Measurements from ENCODE around the gene SEC14L3. TPM values are rescaled to one million over a fixed set of nuclear protein-coding genes. Genes with fewer than 3 reads are reported as not detected.
A peak's percentile ranks its signal among the peaks of the same experiment; 100 is the strongest.

Gene SEC14L3
- total RNA-seq (not detected), total RNA-seq (0 reads per million in 2 donors)

GRCh38 chr22:30471616-30472318, at the start of gene SEC14L3:
Gene SEC14L3 (minus strand): TSS chr22:30472017. CDS start chr22:30471958, 59 bp downstream.
- H3K27me3 Mint-ChIP-seq, result peaks cover 10% of the 10 kb centered on the region
- no peaks in the 10 kb centered on the region for H3K9me3 ChIP-seq (ENCODE audit: control insufficient read depth, low read length, poor library complexity, severe bottlenecking)
- ATAC-seq (no peak), DNase-seq (no peak)
- peaks cover 14% of the 10 kb centered on the region for H3K4me1 Mint-ChIP-seq
- peak within 1 kb of the TSS; percentile 34 for H3K27ac Mint-ChIP-seq
- peaks cover 3% of the 10 kb centered on the region for H3K36me3 Mint-ChIP-seq (ENCODE audit: low read depth)
- H3K4me3 Mint-ChIP-seq, result no peak within 1 kb of the TSS

- DNase-seq, result no peak
- no peak for ATAC-seq
- no peaks in the 10 kb centered on the region for H3K36me3 Mint-ChIP-seq (ENCODE audit: low read depth)
Observed at GRCh38 chr22:30519842-30520425, 48.1 kb upstream of the SEC14L3 start.

DNA sequence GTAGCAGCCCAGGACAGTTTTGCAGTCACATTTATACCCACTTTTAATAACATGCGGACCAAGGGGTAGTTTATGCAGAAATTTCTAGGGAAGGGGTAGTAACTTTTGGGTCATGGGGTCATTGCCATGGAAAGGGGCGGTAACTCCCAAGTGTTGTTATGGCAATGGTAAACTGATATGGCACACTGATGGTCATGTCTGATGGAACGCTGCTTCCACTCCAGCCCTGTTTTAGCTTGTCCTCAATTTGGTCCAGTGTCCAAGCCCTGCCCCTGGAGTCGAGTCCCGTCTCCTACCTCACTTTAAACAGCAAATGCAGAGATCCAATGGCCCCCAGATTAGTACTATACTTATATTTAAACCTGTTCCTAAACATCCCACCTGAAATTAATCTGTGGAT, 44.9 kb upstream of the SEC14L3 start:
- no peaks in the 10 kb centered on the region for H3K4me1 Mint-ChIP-seq
- H3K9me3 ChIP-seq (ENCODE audit: control insufficient read depth, low read length, poor library complexity, severe bottlenecking), result no peaks in the 10 kb centered on the region
- H3K27ac Mint-ChIP-seq, result no peak overlapping the region
- H3K4me3 Mint-ChIP-seq, result no peak overlapping the region
- DNase-seq (no peak), ATAC-seq (no peak)
- peaks cover 19% of the 10 kb centered on the region for H3K27me3 Mint-ChIP-seq
- no peaks in the 10 kb centered on the region for H3K36me3 Mint-ChIP-seq (ENCODE audit: low read depth)

More at GRCh38 chr22:30519842-30520425, 48.1 kb upstream of the SEC14L3 start:
- H3K9me3 ChIP-seq (ENCODE audit: control insufficient read depth, low read length, poor library complexity, severe bottlenecking), result no peaks in the 10 kb centered on the region
- no peak overlapping the region for H3K4me3 Mint-ChIP-seq
- peaks cover 28% of the 10 kb centered on the region for H3K27me3 Mint-ChIP-seq
- no peak overlapping the region for H3K27ac Mint-ChIP-seq
- H3K4me1 Mint-ChIP-seq, result no peaks in the 10 kb centered on the region

DNA sequence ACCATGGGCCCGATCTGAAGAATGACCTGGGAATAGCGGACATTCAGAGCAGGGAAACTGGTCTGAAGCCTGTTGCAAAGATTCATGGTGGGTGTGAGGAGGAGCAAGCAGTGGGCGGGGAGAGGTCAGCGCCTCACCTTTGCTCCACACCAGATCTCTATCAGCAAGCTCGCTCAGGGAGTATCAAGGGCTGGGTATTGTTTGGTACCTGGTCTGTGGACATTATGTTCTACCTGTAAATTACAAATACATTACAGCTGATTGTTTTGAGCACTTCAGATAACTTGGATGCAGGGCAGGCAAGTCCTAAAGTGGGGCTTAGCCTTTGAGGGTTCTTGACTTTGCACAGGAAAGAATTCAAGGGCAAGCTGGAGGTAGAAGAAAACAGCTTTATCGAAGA, 44.5 kb upstream of the SEC14L3 start:
- ATAC-seq, result no peak
- no peaks in the 10 kb centered on the region for H3K4me1 Mint-ChIP-seq
- peaks cover 15% of the 10 kb centered on the region for H3K27me3 Mint-ChIP-seq
- no peak overlapping the region for H3K4me3 Mint-ChIP-seq
- H3K36me3 Mint-ChIP-seq (ENCODE audit: low read depth), result no peaks in the 10 kb centered on the region
- no peak for DNase-seq
- H3K9me3 ChIP-seq (ENCODE audit: control insufficient read depth, low read length, poor library complexity, severe bottlenecking), result no peaks in the 10 kb centered on the region
- H3K27ac Mint-ChIP-seq, result no peak overlapping the region

GRCh38 chr22:30514252-30514651, 42.4 kb upstream of the SEC14L3 start:
- no peaks in the 10 kb centered on the region for H3K36me3 Mint-ChIP-seq (ENCODE audit: low read depth)
- peak overlapping the region; percentile 19 for H3K4me3 Mint-ChIP-seq
- ATAC-seq (no peak), DNase-seq (no peak)
- H3K27me3 Mint-ChIP-seq, result peaks cover 21% of the 10 kb centered on the region
- no peak overlapping the region for H3K27ac Mint-ChIP-seq
- H3K9me3 ChIP-seq (ENCODE audit: control insufficient read depth, low read length, poor library complexity, severe bottlenecking), result no peaks in the 10 kb centered on the region
- H3K4me1 Mint-ChIP-seq, result no peaks in the 10 kb centered on the region

- Mint-ChIP-seq H3K36me3 (ENCODE audit: low read depth) (no peaks in the 10 kb centered on the region), H3K27ac (no peak overlapping the region), H3K4me1 (no peaks in the 10 kb centered on the region), H3K27me3 (peaks cover 17% of the 10 kb centered on the region), H3K4me3 (no peak overlapping the region)
- ATAC-seq (no peak), DNase-seq (no peak)
- no peaks in the 10 kb centered on the region for H3K9me3 ChIP-seq (ENCODE audit: control insufficient read depth, low read length, poor library complexity, severe bottlenecking)
Observed at GRCh38 chr22:30513462-30513861, 41.6 kb upstream of the SEC14L3 start.

DNA sequence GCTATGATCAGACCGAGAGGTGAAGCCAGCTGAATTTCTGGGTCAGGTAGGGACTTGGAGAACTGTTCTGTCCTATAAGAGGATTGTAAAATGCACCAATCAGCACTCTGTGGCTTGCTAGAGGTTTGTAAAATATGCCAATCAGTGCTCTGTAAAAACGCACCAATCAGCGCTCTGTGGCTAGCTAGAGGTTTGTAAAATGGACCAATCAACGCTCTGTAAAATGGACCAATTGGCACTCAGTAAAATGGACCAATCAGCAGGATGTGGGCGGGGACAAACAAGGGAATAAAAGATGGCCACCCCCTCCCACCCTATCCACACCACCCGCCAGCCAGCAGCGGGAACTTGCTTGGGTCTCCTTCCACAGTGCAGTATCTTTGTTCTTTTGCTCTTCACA, 40.1 kb upstream of the SEC14L3 start:
- no peak for DNase-seq
- peaks cover 2% of the 10 kb centered on the region for H3K4me1 Mint-ChIP-seq
- no peak overlapping the region for H3K4me3 Mint-ChIP-seq
- no peak for ATAC-seq
- peaks cover 17% of the 10 kb centered on the region for H3K27me3 Mint-ChIP-seq
- no peaks in the 10 kb centered on the region for H3K9me3 ChIP-seq (ENCODE audit: control insufficient read depth, low read length, poor library complexity, severe bottlenecking)
- no peak overlapping the region for H3K27ac Mint-ChIP-seq
- no peaks in the 10 kb centered on the region for H3K36me3 Mint-ChIP-seq (ENCODE audit: low read depth)

GRCh38 chr22:30511109-30511508, 39.3 kb upstream of the SEC14L3 start:
- Mint-ChIP-seq H3K27me3 (peaks cover 24% of the 10 kb centered on the region), H3K27ac (no peak overlapping the region), H3K4me1 (peaks cover 2% of the 10 kb centered on the region), H3K4me3 (no peak overlapping the region), H3K36me3 (ENCODE audit: low read depth) (no peaks in the 10 kb centered on the region)
- H3K9me3 ChIP-seq (ENCODE audit: control insufficient read depth, low read length, poor library complexity, severe bottlenecking), result no peaks in the 10 kb centered on the region
- DNase-seq, result no peak
- no peak for ATAC-seq

DNA sequence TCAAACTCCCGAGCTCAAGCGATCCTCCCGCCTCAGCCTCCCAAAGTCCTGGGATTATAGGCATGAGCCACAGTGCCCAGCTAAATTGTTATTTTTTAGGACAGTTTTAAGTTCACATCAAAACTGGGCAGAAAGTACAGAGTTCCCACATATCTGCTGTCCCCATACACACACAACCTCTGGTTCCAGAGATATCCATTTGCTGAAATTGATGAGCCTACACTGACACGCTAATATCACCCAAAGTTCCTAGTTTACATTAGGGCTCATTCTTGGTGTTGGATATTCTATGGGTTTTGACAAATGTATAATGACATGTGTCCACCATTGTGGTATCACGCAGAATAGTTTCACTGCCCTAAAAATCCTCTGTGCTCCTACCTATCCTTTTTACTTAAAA, 36.4 kb upstream of the SEC14L3 start:
- H3K9me3 ChIP-seq (ENCODE audit: control insufficient read depth, low read length, poor library complexity, severe bottlenecking), result no peaks in the 10 kb centered on the region
- DNase-seq (no peak), ATAC-seq (no peak)
- peaks cover 4% of the 10 kb centered on the region for H3K4me1 Mint-ChIP-seq
- H3K4me3 Mint-ChIP-seq, result no peak overlapping the region
- H3K27ac Mint-ChIP-seq, result no peak overlapping the region
- peaks cover 35% of the 10 kb centered on the region for H3K27me3 Mint-ChIP-seq
- H3K36me3 Mint-ChIP-seq (ENCODE audit: low read depth), result no peaks in the 10 kb centered on the region

- DNase-seq (no peak), ATAC-seq (no peak)
- Mint-ChIP-seq H3K4me3 (no peak overlapping the region), H3K27ac (no peak overlapping the region), H3K36me3 (ENCODE audit: low read depth) (no peaks in the 10 kb centered on the region), H3K4me1 (peaks cover 4% of the 10 kb centered on the region), H3K27me3 (peaks cover 40% of the 10 kb centered on the region)
- H3K9me3 ChIP-seq (ENCODE audit: control insufficient read depth, low read length, poor library complexity, severe bottlenecking), result no peaks in the 10 kb centered on the region
Observed at GRCh38 chr22:30507670-30508069, 35.9 kb upstream of the SEC14L3 start.

GRCh38 chr22:30506507-30506968, 34.7 kb upstream of the SEC14L3 start:
- no peak overlapping the region for H3K27ac Mint-ChIP-seq
- H3K4me3 Mint-ChIP-seq, result no peak overlapping the region
- no peak for ATAC-seq
- no peaks in the 10 kb centered on the region for H3K9me3 ChIP-seq (ENCODE audit: control insufficient read depth, low read length, poor library complexity, severe bottlenecking)
- H3K4me1 Mint-ChIP-seq, result peaks cover 4% of the 10 kb centered on the region
- peaks cover 40% of the 10 kb centered on the region for H3K27me3 Mint-ChIP-seq
- H3K36me3 Mint-ChIP-seq (ENCODE audit: low read depth), result no peaks in the 10 kb centered on the region
- DNase-seq, result no peak

DNA sequence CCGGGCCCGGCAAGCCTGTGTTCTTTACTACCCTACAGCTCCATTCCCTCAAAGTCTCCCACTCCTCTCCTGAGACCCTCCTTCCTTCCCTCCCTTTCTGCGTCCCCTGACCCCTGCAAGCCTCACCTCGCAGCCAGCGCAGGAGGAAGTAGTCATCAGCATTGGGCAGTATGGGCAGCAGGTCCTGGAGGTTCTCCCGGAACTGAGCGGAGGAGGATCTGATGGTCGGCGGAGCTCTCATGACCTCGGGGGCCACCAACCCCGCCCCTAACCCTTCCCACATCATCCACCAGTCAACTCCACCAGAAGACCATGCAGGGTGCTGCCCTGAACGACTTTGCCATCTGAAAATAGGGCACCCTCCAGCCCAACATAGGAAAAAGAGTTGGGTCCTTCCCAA, 31.7 kb upstream of the SEC14L3 start:
- DNase-seq (no peak), ATAC-seq (no peak)
- H3K9me3 ChIP-seq (ENCODE audit: control insufficient read depth, low read length, poor library complexity, severe bottlenecking), result no peaks in the 10 kb centered on the region
- no peak overlapping the region for H3K27ac Mint-ChIP-seq
- H3K27me3 Mint-ChIP-seq, result peaks cover 31% of the 10 kb centered on the region
- H3K4me3 Mint-ChIP-seq, result no peak overlapping the region
- H3K4me1 Mint-ChIP-seq, result peaks cover 4% of the 10 kb centered on the region
- no peaks in the 10 kb centered on the region for H3K36me3 Mint-ChIP-seq (ENCODE audit: low read depth)

GRCh38 chr22:30502911-30503310, 31.1 kb upstream of the SEC14L3 start:
- no peak overlapping the region for H3K4me3 Mint-ChIP-seq
- peaks cover 4% of the 10 kb centered on the region for H3K4me1 Mint-ChIP-seq

GRCh38 chr22:30502153-30502552, 30.3 kb upstream of the SEC14L3 start:
- peaks cover 31% of the 10 kb centered on the region for H3K27me3 Mint-ChIP-seq
- no peak overlapping the region for H3K4me3 Mint-ChIP-seq
- no peak for DNase-seq

More at GRCh38 chr22:30502911-30503310, 31.1 kb upstream of the SEC14L3 start:
- H3K27me3 Mint-ChIP-seq, result peaks cover 31% of the 10 kb centered on the region
- no peaks in the 10 kb centered on the region for H3K9me3 ChIP-seq (ENCODE audit: control insufficient read depth, low read length, poor library complexity, severe bottlenecking)
- H3K36me3 Mint-ChIP-seq (ENCODE audit: low read depth), result no peaks in the 10 kb centered on the region
- DNase-seq (no peak), ATAC-seq (no peak)
- H3K27ac Mint-ChIP-seq, result no peak overlapping the region

More at GRCh38 chr22:30502153-30502552, 30.3 kb upstream of the SEC14L3 start:
- no peak for ATAC-seq
- no peak overlapping the region for H3K27ac Mint-ChIP-seq
- H3K9me3 ChIP-seq (ENCODE audit: control insufficient read depth, low read length, poor library complexity, severe bottlenecking), result no peaks in the 10 kb centered on the region
- H3K36me3 Mint-ChIP-seq (ENCODE audit: low read depth), result no peaks in the 10 kb centered on the region
- H3K4me1 Mint-ChIP-seq, result peaks cover 4% of the 10 kb centered on the region

All from T-helper 17 cell (primary cell).